Lung (tissue), 12 donors: Measurements from ENCODE around the gene CHEK1. TPM values are rescaled to one million over a fixed set of nuclear protein-coding genes. Genes with fewer than 3 reads are reported as not detected.

Source experiments
- ATAC-seq: fragments of 200-7000 bp; cut with Tn5 transposase; one replicate; pipeline ENCODE4 v1.9.1; 2020; ENCODE audit warnings: moderate number of reproducible peaks; ENCODE audit not compliant: insufficient read depth, low FRiP score
- DNase-seq, 3 donors: peaks; one replicate each; pipeline ENCODE4 v3.0.0-alpha.2; 2013 to 2017
- H3K27ac ChIP-seq, 2 donors: one replicate each; pipeline ENCODE4 v1.5.1; 2013; ENCODE audit warnings: mild to moderate bottlenecking in 2 of 2, moderate library complexity in 2 of 2, control low read depth in 1 of 2, inconsistent platforms in 1 of 2, low read depth in 1 of 2, low read length in 1 of 2
- H3K27me3 ChIP-seq, 3 donors: one replicate each; pipeline ENCODE4 v1.5.1; 2013; ENCODE audit warnings: low read length in 2 of 3; ENCODE audit not compliant: control insufficient read depth in 3 of 3, insufficient read depth in 3 of 3
- H3K36me3 ChIP-seq, 4 donors: one replicate each; pipeline ENCODE4 v1.5.1; 2013; ENCODE audit warnings: low read length in 4 of 4, mild to moderate bottlenecking in 1 of 4, moderate library complexity in 1 of 4; ENCODE audit not compliant: control insufficient read depth in 4 of 4, insufficient read depth in 4 of 4
- H3K4me1 ChIP-seq, 5 donors: one replicate each; pipeline ENCODE4 v1.5.1; 2013; ENCODE audit warnings: low read length in 5 of 5, mild to moderate bottlenecking in 2 of 5, moderate library complexity in 1 of 5; ENCODE audit not compliant: control insufficient read depth in 5 of 5, insufficient read depth in 5 of 5
- H3K4me3 ChIP-seq: one replicate; pipeline ENCODE4 v1.5.1; 2013; ENCODE audit warnings: mild to moderate bottlenecking, control low read depth, moderate library complexity
- H3K9ac ChIP-seq, 2 donors: one replicate each; pipeline ENCODE4 v1.5.1; 2013; ENCODE audit warnings: low read length in 2 of 2, control low read depth in 1 of 2; ENCODE audit not compliant: insufficient read depth in 1 of 2
- H3K9me3 ChIP-seq, 4 donors: one replicate each; pipeline ENCODE4 v1.5.1; 2013; ENCODE audit warnings: low read length in 3 of 4, mild to moderate bottlenecking in 1 of 4, moderate library complexity in 1 of 4; ENCODE audit not compliant: control insufficient read depth in 4 of 4, insufficient read depth in 3 of 4
- CTCF ChIP-seq: IDR thresholded peaks from 2 replicates; pipeline ENCODE4 v1.5.1; 2012; ENCODE audit warnings: mild to moderate bottlenecking; ENCODE audit errors: control extremely low read depth, extremely low read depth
- WGBS, 2 donors: extraction: QIAGEN DNeasy Blood & Tissue Kit; methylation state at CpG; one replicate each; pipeline ENCODE4 v1.1.7; 2013; 5-methylcytosine and 5-hydroxymethylcytosine counted together
- polyA plus RNA-seq, 2 donors: library from polyadenylated mRNA; stranded (reverse); fragments of 200-250 nt; gene quantifications; one replicate each; pipeline ENCODE4 v1.2.1, GENCODE V29; 2013
- total RNA-seq, 2 donors: library from RNA; depleted of rRNA in 1 of 2; stranded (reverse); fragments of >200 nt in 1 of 2; gene quantifications; one replicate each; pipeline ENCODE4 v1.2.1, GENCODE V29; 2014 to 2021
- donor health status: control.
- donor health status: control.
- donor health status: Bipolar disorder and iron deficiency.
- donor health status: healthy.
- donor health status: DM: yes; HTN: yes; CAD: no.

Gene CHEK1
- total and polyA plus RNA-seq, 4 donors: 2.3 to 6.4 (median 4.1) TPM

DNA sequence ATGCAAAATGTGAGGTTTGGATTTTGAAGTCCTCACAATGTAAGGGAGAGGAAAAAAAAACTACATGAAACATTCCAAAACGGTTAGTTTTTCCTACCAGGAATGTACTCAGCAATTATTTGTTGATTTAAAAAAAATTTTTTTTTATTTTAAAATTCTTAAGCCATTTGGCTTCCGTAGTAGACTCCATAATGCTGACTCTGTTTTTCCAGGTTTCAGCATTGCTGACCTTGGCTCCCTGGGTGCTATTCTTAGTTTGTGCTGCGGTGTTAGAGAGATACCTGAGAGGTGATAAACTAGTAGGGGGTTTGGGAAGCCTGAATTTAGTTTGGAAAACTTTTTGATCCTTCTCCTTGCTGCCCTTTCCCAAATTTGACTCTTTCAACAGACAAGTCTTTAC is 21.8 kb upstream of the CHEK1 start:
- ATAC-seq (no peak), DNase-seq (no peak)
- Histone ChIP-seq H3K9ac (no peak overlapping the region), H3K27me3 (no peaks in the 10 kb centered on the region), H3K4me1 (no peaks in the 10 kb centered on the region), H3K4me3 (no peak overlapping the region), H3K27ac (no peak overlapping the region), H3K36me3 (peaks cover 39 to 62% (median 49%) of the 10 kb centered on the region in 4 donors), H3K9me3 (no peaks in the 10 kb centered on the region)
- TF ChIP-seq CTCF: no peak
- 88 to 93% methylated on average over 3 of the region's 3 CpGs for WGBS, 2 donors

DNA sequence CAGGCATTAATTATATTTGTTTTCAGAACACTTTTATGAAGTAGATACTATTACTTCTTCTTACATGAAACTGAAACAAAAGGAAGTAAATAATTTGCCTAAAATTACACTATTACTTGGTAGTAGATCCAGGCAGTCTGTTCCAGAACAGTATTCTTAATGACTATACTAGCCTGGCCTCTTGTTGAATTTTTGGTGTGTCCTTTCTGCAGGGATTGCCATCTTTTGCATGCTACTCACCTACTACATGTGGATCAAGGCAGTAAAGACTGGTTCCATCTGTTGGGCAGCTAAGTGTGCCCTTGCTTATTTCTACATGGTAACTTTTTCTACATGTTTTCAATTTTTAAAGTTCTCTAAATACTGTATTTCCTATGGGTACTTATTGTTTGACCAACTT is 19.5 kb upstream of the CHEK1 start:
- no peaks in the 10 kb centered on the region for H3K27me3 ChIP-seq
- no peak overlapping the region for H3K27ac ChIP-seq
- H3K4me1 ChIP-seq: no peaks in the 10 kb centered on the region
- no peak for TF ChIP-seq CTCF
- ATAC-seq: no peak
- no peak overlapping the region for H3K9ac ChIP-seq
- DNase-seq: no peak
- H3K9me3 ChIP-seq: no peaks in the 10 kb centered on the region
- H3K4me3 ChIP-seq: no peak overlapping the region
- H3K36me3 ChIP-seq: peaks cover 36 to 69% (median 58%) of the 10 kb centered on the region in 4 donors

DNA sequence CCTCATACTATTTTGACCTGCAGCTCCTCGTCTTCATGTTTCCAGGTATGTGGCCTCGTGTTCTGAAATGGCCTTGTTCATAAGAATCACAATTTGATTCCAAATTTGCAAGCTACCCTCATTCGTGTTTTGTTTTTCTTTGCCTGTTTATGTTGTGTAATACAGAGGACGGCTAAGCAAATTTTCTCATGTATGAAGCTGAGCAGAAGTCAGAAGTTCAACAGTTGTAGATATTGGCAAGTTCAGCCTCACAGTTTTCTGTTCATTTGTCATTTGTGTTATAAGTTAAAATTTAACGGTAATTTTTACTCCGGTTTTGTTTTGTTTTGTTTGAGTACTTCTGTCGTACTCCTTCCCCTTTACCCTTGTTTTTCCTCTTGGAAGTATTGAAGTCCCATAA is 15.4 kb upstream of the CHEK1 start:
- no peak overlapping the region for H3K4me3 ChIP-seq
- no peaks in the 10 kb centered on the region for H3K9me3 ChIP-seq
- DNase-seq (no peak), ATAC-seq (no peak)
- 87 to 90% methylated on average over 7 of the region's 7 CpGs for WGBS, 2 donors
- peaks cover 41 to 71% (median 57%) of the 10 kb centered on the region in 4 donors for H3K36me3 ChIP-seq
- H3K27ac ChIP-seq: no peak overlapping the region
- H3K27me3 ChIP-seq: no peaks in the 10 kb centered on the region
- no peak for TF ChIP-seq CTCF
- H3K9ac ChIP-seq: no peak overlapping the region
- no peaks in the 10 kb centered on the region for H3K4me1 ChIP-seq

GRCh38 chr11:125618383-125618782 is 6.6 kb upstream of the CHEK1 start:
- WGBS, 2 donors: 95 to 97% methylated on average over 4 of the region's 4 CpGs

More at GRCh38 chr11:125618383-125618782, 6.6 kb upstream of the CHEK1 start:
- H3K36me3 ChIP-seq: peaks cover 20 to 45% (median 33%) of the 10 kb centered on the region in 4 donors
- no peak overlapping the region for H3K9ac ChIP-seq
- H3K4me3 ChIP-seq: no peak overlapping the region
- no peaks in the 10 kb centered on the region for H3K9me3 ChIP-seq
- H3K27me3 ChIP-seq: no peaks in the 10 kb centered on the region
- DNase-seq: no peak
- H3K4me1 ChIP-seq: no peaks in the 10 kb centered on the region
- H3K27ac ChIP-seq: no peak overlapping the region
- no peak for ATAC-seq
- TF ChIP-seq CTCF: no peak
